Thymus (tissue), 11 donors: Measurements from ENCODE around the gene SUB1. TPM values are rescaled to one million over a fixed set of nuclear protein-coding genes. Genes with fewer than 3 reads are reported as not detected.
"Not testable (repeated sequence)": the region's sequence is repeated elsewhere in the genome, so short reads cannot be mapped to it uniquely, and the experiment has no call there.

Experiments
- DNase-seq, 9 donors: peaks; one replicate each; pipeline ENCODE4 v3.0.0-alpha.2; 2013; ENCODE audit warnings: low spot score in 9 of 9, low read depth in 6 of 9, missing footprints in 1 of 9
- H3K27ac ChIP-seq, 2 donors: one replicate each; pipeline ENCODE4 v1.5.1; 2013; ENCODE audit warnings: control low read depth in 1 of 2, low read depth in 1 of 2, low read length in 1 of 2, mild to moderate bottlenecking in 1 of 2, moderate library complexity in 1 of 2
- H3K27me3 ChIP-seq, 2 donors: one replicate each; pipeline ENCODE4 v1.5.1; 2013; ENCODE audit warnings: low read length in 1 of 2; ENCODE audit not compliant: control insufficient read depth in 2 of 2, insufficient read depth in 1 of 2
- H3K36me3 ChIP-seq, 2 donors: one replicate each; pipeline ENCODE4 v1.5.1; 2013; ENCODE audit warnings: low read length in 1 of 2, mild to moderate bottlenecking in 1 of 2, moderate library complexity in 1 of 2; ENCODE audit not compliant: control insufficient read depth in 2 of 2, insufficient read depth in 2 of 2
- H3K4me1 ChIP-seq, 2 donors: one replicate each; pipeline ENCODE4 v1.5.1; 2013; ENCODE audit warnings: low read length in 2 of 2; ENCODE audit not compliant: control insufficient read depth in 2 of 2, insufficient read depth in 2 of 2
- H3K4me3 ChIP-seq, 2 donors: one replicate each; pipeline ENCODE4 v1.5.1; 2013; ENCODE audit warnings: low read length in 2 of 2, control low read depth in 1 of 2, mild to moderate bottlenecking in 1 of 2
- H3K9me3 ChIP-seq, 2 donors: one replicate each; pipeline ENCODE4 v1.5.1; 2013; ENCODE audit warnings: low read length in 1 of 2, mild to moderate bottlenecking in 1 of 2; ENCODE audit not compliant: control insufficient read depth in 2 of 2, insufficient read depth in 1 of 2
- WGBS: extraction: QIAGEN DNeasy Blood & Tissue Kit; methylation state at CpG from one replicate; pipeline ENCODE4 v1.1.7; 2013; 5-methylcytosine and 5-hydroxymethylcytosine counted together
- polyA plus RNA-seq: library from polyadenylated mRNA; stranded (reverse); fragments of 200-250 nt; gene quantifications from one replicate; pipeline ENCODE4 v1.2.3, GENCODE V29; 2013
- total RNA-seq: library from RNA; stranded (reverse); fragments of 120-200 nt; gene quantifications from one replicate; pipeline ENCODE4 v1.2.4, GENCODE V29; 2013
- donor health status: healthy.

SUB1 gene
- total and polyA plus RNA-seq, 2 donors, result 355 to 527 TPM

GRCh38 chr5:32543291-32543690 is 42.1 kb upstream of the SUB1 start:
- DNase-seq, result no peak
- no peak overlapping the region for H3K4me3 ChIP-seq
- 98% methylated on average over 8 of the region's 8 CpGs for WGBS
- no peaks in the 10 kb centered on the region for H3K36me3 ChIP-seq
- H3K9me3 ChIP-seq, result no peaks in the 10 kb centered on the region
- H3K4me1 ChIP-seq, result peaks cover 0 to 3% of the 10 kb centered on the region in 2 donors
- no peaks in the 10 kb centered on the region for H3K27me3 ChIP-seq
- H3K27ac ChIP-seq, result no peak overlapping the region

- Histone ChIP-seq H3K27ac (no peak overlapping the region), H3K36me3 (no peaks in the 10 kb centered on the region), H3K4me3 (no peak overlapping the region), H3K27me3 (no peaks in the 10 kb centered on the region), H3K4me1 (no peaks in the 10 kb centered on the region), H3K9me3 (no peaks in the 10 kb centered on the region)
- 81% methylated on average over 12 of the region's 12 CpGs for WGBS
- DNase-seq, result no peak
Observed at GRCh38 chr5:32545102-32545800, 40.1 kb upstream of the SUB1 start.

- Histone ChIP-seq H3K27me3 (no peaks in the 10 kb centered on the region), H3K4me3 (no peak overlapping the region), H3K27ac (no peak overlapping the region), H3K36me3 (no peaks in the 10 kb centered on the region), H3K9me3 (peaks cover 0 to 6% of the 10 kb centered on the region in 2 donors), H3K4me1 (no peaks in the 10 kb centered on the region)
- DNase-seq, result no peak
- 98% methylated on average over 3 of the region's 3 CpGs for WGBS
Observed at GRCh38 chr5:32551194-32551593, 34.2 kb upstream of the SUB1 start.

GRCh38 chr5:32551865-32552264 is 33.5 kb upstream of the SUB1 start:
- peaks cover 0 to 6% of the 10 kb centered on the region in 2 donors for H3K9me3 ChIP-seq
- no peaks in the 10 kb centered on the region for H3K27me3 ChIP-seq
- H3K4me1 ChIP-seq, result no peaks in the 10 kb centered on the region
- 97% methylated on average over 2 of the region's 2 CpGs for WGBS
- no peak for DNase-seq
- H3K27ac ChIP-seq, result no peak overlapping the region
- no peaks in the 10 kb centered on the region for H3K36me3 ChIP-seq
- no peak overlapping the region for H3K4me3 ChIP-seq

- not testable (repeated sequence) for H3K36me3 ChIP-seq, DNase-seq, H3K27ac ChIP-seq, H3K27me3 ChIP-seq, H3K4me3 ChIP-seq, H3K9me3 ChIP-seq, H3K4me1 ChIP-seq
- 98% methylated on average over 6 of the region's 6 CpGs for WGBS
Observed at GRCh38 chr5:32552491-32552890, 32.9 kb upstream of the SUB1 start.

- H3K27me3 ChIP-seq, result no peaks in the 10 kb centered on the region
- H3K4me1 ChIP-seq, result no peaks in the 10 kb centered on the region
- no peak overlapping the region for H3K27ac ChIP-seq
- 97% methylated on average over 10 of the region's 10 CpGs for WGBS
- H3K36me3 ChIP-seq, result no peaks in the 10 kb centered on the region
- H3K4me3 ChIP-seq, result no peak overlapping the region
- DNase-seq, result no peak
- H3K9me3 ChIP-seq, result peaks cover 0 to 6% of the 10 kb centered on the region in 2 donors
Observed at GRCh38 chr5:32552936-32553335, 32.4 kb upstream of the SUB1 start.

GRCh38 chr5:32554181-32554780 is 31.1 kb upstream of the SUB1 start:
- DNase-seq, H3K36me3 ChIP-seq, H3K27ac ChIP-seq, H3K9me3 ChIP-seq, H3K4me3 ChIP-seq, H3K4me1 ChIP-seq, H3K27me3 ChIP-seq: not testable (repeated sequence)
- WGBS, result 7% methylated on average over 2 of the region's 2 CpGs

- 97% methylated on average over 6 of the region's 6 CpGs for WGBS
- H3K27ac ChIP-seq, result not testable (repeated sequence)
Observed at GRCh38 chr5:32556543-32556942, 28.8 kb upstream of the SUB1 start.

GRCh38 chr5:32559411-32559810 is 25.9 kb upstream of the SUB1 start:
- H3K36me3 ChIP-seq, result no peaks in the 10 kb centered on the region
- H3K27ac ChIP-seq, result no peak overlapping the region
- H3K4me3 ChIP-seq, result no peak overlapping the region
- H3K4me1 ChIP-seq, result no peaks in the 10 kb centered on the region
- H3K27me3 ChIP-seq, result no peaks in the 10 kb centered on the region
- no peaks in the 10 kb centered on the region for H3K9me3 ChIP-seq
- DNase-seq, result no peak

More at GRCh38 chr5:32556543-32556942, 28.8 kb upstream of the SUB1 start:
- not testable (repeated sequence) for H3K4me3 ChIP-seq, H3K9me3 ChIP-seq, H3K27me3 ChIP-seq, H3K36me3 ChIP-seq, DNase-seq, H3K4me1 ChIP-seq
